ENCODE results near the gene FXYD5. TPM values are rescaled to one million over a fixed set of nuclear protein-coding genes. Genes with fewer than 3 reads are reported as not detected.
A peak's percentile ranks its signal among the peaks of the same experiment; 100 is the strongest.

The FXYD5 gene
- total and polyA plus RNA-seq, 7 donors = 18.5 to 102 (median 27.0) TPM

- no peak overlapping the region for H3K4me3 ChIP-seq
- no peak for DNase-seq
- no peak for TF ChIP-seq EP300 (IDR thresholded peaks at IDR 0.05)
- no peak for TF ChIP-seq POLR2A (IDR thresholded peaks at IDR 0.05)
- no peak for TF ChIP-seq CTCF (IDR thresholded peaks at IDR 0.05)
- no peak for TF ChIP-seq POLR2AphosphoS5 (IDR thresholded peaks at IDR 0.05)
- H3K9me3 ChIP-seq = no peaks in the 10 kb centered on the region
- peaks cover 0 to 10% (median 9%) of the 10 kb centered on the region in 4 donors for H3K4me1 ChIP-seq
- H3K36me3 ChIP-seq = no peaks in the 10 kb centered on the region
- intact Hi-C loops (cut with DNase I) = no loop called here
- WGBS, 2 donors = 84 to 87% methylated on average over 15 of the region's 15 CpGs
- H3K27me3 ChIP-seq = peaks cover 0 to 5% (median 0%) of the 10 kb centered on the region in 3 donors
- peak overlapping the region in 2 of 4 donors; percentile 27 to 30 for H3K27ac ChIP-seq
Measured at GRCh38 chr19:35112995-35113688, 41.4 kb upstream of the FXYD5 start.

- 3 to 10% methylated on average over 23 of the region's 23 CpGs for WGBS, 2 donors
- intact Hi-C loops (cut with DNase I) = loop anchor here (2.0 kb wide), 1 partner anchor 20 kb away; the partner anchor contains the start of gene LGI4
- H3K4me1 ChIP-seq = peaks cover 0 to 10% (median 9%) of the 10 kb centered on the region in 4 donors
- peak overlapping the region; percentile 10 to 67 (median 54) for H3K27ac ChIP-seq
- peak; percentile 86 for DNase-seq
- no peaks in the 10 kb centered on the region for H3K36me3 ChIP-seq
- TF ChIP-seq POLR2A (IDR thresholded peaks at IDR 0.05) (peak in 1 of 2 donors; percentile 56), POLR2AphosphoS5 (IDR thresholded peaks at IDR 0.05) (peak in 2 of 4 donors; percentile 16 to 36), EP300 (IDR thresholded peaks at IDR 0.05) (no peak), CTCF (IDR thresholded peaks at IDR 0.05) (peak; percentile 86 to 96 (median 94))
- H3K27me3 ChIP-seq = peaks cover 0 to 5% (median 0%) of the 10 kb centered on the region in 3 donors
- H3K4me3 ChIP-seq = peak overlapping the region in 3 of 4 donors; percentile 19 to 38 (median 30)
- no peaks in the 10 kb centered on the region for H3K9me3 ChIP-seq
Measured at GRCh38 chr19:35114353-35115176, 40.0 kb upstream of the FXYD5 start.

GRCh38 chr19:35115177-35115951, 39.2 kb upstream of the FXYD5 start, which contains the start of gene FXYD3:
TSS of gene FXYD3 (plus strand) at chr19:35115823. CDS start at chr19:35119377, 3,554 bp downstream.
- peak; percentile 13 to 70 for TF ChIP-seq POLR2A (IDR thresholded peaks at IDR 0.05)
- TF ChIP-seq EP300 (IDR thresholded peaks at IDR 0.05) = no peak
- TF ChIP-seq POLR2AphosphoS5 (IDR thresholded peaks at IDR 0.05) = peak in 3 of 4 donors; percentile 7 to 71 (median 70)
- no peak for TF ChIP-seq CTCF (IDR thresholded peaks at IDR 0.05)
- intact Hi-C loops (cut with DNase I) = loop anchor here (2.0 kb wide), 1 partner anchor 19 kb away; the partner anchor contains the start of gene LGI4
- Histone ChIP-seq H3K36me3 (no peaks in the 10 kb centered on the region), H3K9me3 (no peaks in the 10 kb centered on the region), H3K27ac (peak within 1 kb of the TSS; percentile 55 to 67 (median 61)), H3K4me1 (peaks cover 0 to 10% (median 9%) of the 10 kb centered on the region in 4 donors), H3K4me3 (peak within 1 kb of the TSS in 3 of 4 donors; percentile 30 to 38 (median 31)), H3K27me3 (peaks cover 0 to 5% (median 0%) of the 10 kb centered on the region in 3 donors)
- WGBS, 2 donors = 15 to 64% methylated on average over 14 of the region's 14 CpGs
- DNase-seq = peak; percentile 88
